Mesothelial cell of epicardium (in vitro differentiated cells): ENCODE results near the gene FADD. TPM values are rescaled to one million over a fixed set of nuclear protein-coding genes. Genes with fewer than 3 reads are reported as not detected.

Experiments used
- DNase-seq, 2 experiments: peaks; one replicate each; pipeline ENCODE4 v3.0.0; 2021; ENCODE audit warnings: low spot score in 2 of 2; ENCODE audit not compliant: unreplicated experiment in 2 of 2
- H3K27ac Mint-ChIP-seq: 2 replicates; pipeline ENCODE4 v1.8.0; 2021; ENCODE audit warnings: mixed read lengths
- H3K27me3 Mint-ChIP-seq: 2 replicates; pipeline ENCODE4 v1.8.0; 2021; ENCODE audit warnings: low read depth, mixed read lengths
- H3K36me3 Mint-ChIP-seq: 2 replicates; pipeline ENCODE4 v1.8.0; 2021; ENCODE audit warnings: mixed read lengths
- H3K4me1 Mint-ChIP-seq: 2 replicates; pipeline ENCODE4 v1.8.0; 2021; ENCODE audit warnings: mixed read lengths
- H3K4me3 Mint-ChIP-seq: 2 replicates; pipeline ENCODE4 v1.8.0; 2021; ENCODE audit warnings: mild to moderate bottlenecking, moderate library complexity, mixed read lengths
- H3K9me3 Mint-ChIP-seq: 2 replicates; pipeline ENCODE4 v1.8.0; 2021; ENCODE audit warnings: mixed read lengths
- total RNA-seq: library from RNA; stranded (reverse); gene quantifications from 3 replicates; pipeline ENCODE4 v1.2.1, GENCODE V29; 2021
- TF ChIP-seq, protein P1 (sequence below): fragments of 200-600 bp; sonication (generic); IDR thresholded peaks from one replicate; pipeline ENCODE4 v1.5.0; 2021; ENCODE audit warnings: antibody characterized with exemption; ENCODE audit not compliant: unreplicated experiment

FADD gene
- total RNA-seq, 1 donor from 2014 or later = 20.9 TPM

DNA sequence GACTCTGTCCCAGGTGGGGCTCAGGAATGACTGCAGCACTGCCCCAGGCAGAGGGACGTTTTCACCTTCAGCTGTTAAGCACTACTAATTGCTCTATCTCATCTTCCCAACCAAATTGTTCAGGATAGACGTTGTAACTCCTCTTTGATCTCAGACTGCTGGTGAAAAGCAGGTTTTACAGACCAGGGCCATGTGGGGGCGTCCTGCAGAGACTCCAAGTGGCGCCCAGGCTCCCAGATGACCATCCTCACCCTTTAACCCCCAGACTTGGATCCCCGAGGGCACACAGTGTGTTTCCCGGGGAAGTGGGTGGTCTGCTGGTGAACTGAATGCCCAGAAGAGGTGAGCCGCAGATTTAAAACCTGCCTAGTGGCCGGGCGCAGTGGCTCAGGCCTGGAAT is 23.9 kb downstream of the FADD start:
- Mint-ChIP-seq H3K4me3 (no peak overlapping the region), H3K27ac (no peak overlapping the region), H3K9me3 (no peaks in the 10 kb centered on the region), H3K4me1 (no peaks in the 10 kb centered on the region), H3K27me3 (peaks cover 15% of the 10 kb centered on the region), H3K36me3 (no peaks in the 10 kb centered on the region)
- TF ChIP-seq, protein P1, sequence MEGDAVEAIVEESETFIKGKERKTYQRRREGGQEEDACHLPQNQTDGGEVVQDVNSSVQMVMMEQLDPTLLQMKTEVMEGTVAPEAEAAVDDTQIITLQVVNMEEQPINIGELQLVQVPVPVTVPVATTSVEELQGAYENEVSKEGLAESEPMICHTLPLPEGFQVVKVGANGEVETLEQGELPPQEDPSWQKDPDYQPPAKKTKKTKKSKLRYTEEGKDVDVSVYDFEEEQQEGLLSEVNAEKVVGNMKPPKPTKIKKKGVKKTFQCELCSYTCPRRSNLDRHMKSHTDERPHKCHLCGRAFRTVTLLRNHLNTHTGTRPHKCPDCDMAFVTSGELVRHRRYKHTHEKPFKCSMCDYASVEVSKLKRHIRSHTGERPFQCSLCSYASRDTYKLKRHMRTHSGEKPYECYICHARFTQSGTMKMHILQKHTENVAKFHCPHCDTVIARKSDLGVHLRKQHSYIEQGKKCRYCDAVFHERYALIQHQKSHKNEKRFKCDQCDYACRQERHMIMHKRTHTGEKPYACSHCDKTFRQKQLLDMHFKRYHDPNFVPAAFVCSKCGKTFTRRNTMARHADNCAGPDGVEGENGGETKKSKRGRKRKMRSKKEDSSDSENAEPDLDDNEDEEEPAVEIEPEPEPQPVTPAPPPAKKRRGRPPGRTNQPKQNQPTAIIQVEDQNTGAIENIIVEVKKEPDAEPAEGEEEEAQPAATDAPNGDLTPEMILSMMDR = no peak
- no peak for DNase-seq

GRCh38 chr11:70229737-70230136 is 26.6 kb downstream of the FADD start:
- H3K4me3 Mint-ChIP-seq = no peak overlapping the region
- H3K27me3 Mint-ChIP-seq = peaks cover 2% of the 10 kb centered on the region
- DNase-seq = no peak
- H3K9me3 Mint-ChIP-seq = no peaks in the 10 kb centered on the region
- no peaks in the 10 kb centered on the region for H3K4me1 Mint-ChIP-seq
- no peak overlapping the region for H3K27ac Mint-ChIP-seq
- no peaks in the 10 kb centered on the region for H3K36me3 Mint-ChIP-seq
- TF ChIP-seq, protein P1 = no peak

DNA sequence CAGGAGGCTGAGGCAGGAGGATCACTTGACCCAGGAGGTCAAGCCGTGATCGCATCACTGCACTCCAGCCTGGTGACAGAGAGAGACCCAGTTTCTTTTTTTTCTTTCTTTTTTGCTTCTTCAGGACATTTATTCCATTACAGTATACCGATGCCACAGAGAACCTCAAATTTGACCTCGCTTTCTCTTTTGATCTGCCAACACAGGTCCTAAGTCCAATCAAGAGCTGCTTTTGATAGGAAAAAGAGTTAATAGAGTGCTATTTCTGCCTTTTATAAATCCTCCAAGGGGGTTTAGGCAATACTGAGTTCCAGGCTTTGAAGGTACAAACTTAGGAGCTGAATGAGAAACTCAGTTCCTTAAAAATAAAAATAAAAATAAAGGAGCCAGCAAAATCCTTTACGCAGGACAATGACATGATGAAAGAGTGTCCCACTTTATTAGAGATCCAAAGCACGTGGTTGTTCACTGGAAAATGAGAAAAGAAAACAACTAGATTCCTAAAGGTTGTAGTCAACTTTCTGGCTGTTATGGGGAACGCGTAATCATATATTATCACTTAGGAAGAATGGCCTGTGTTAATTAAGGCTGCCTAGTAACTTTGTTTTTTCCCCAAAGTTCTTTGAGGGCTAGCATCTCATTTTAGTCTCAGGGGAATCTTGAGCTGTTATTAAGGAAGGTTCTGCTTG is 27.2 kb downstream of the FADD start:
- H3K9me3 Mint-ChIP-seq = no peaks in the 10 kb centered on the region
- no peak overlapping the region for H3K27ac Mint-ChIP-seq
- no peak overlapping the region for H3K4me3 Mint-ChIP-seq
- TF ChIP-seq, protein P1 = no peak
- H3K4me1 Mint-ChIP-seq = no peaks in the 10 kb centered on the region
- no peaks in the 10 kb centered on the region for H3K36me3 Mint-ChIP-seq
- DNase-seq = no peak
- no peaks in the 10 kb centered on the region for H3K27me3 Mint-ChIP-seq

- H3K27me3 Mint-ChIP-seq = no peaks in the 10 kb centered on the region
- TF ChIP-seq, protein P1 = no peak
- no peaks in the 10 kb centered on the region for H3K9me3 Mint-ChIP-seq
- no peak for DNase-seq
- H3K27ac Mint-ChIP-seq = no peak overlapping the region
- no peaks in the 10 kb centered on the region for H3K4me1 Mint-ChIP-seq
- no peak overlapping the region for H3K4me3 Mint-ChIP-seq
- no peaks in the 10 kb centered on the region for H3K36me3 Mint-ChIP-seq
Measured at GRCh38 chr11:70230840-70231710, 28.0 kb downstream of the FADD start.

DNA sequence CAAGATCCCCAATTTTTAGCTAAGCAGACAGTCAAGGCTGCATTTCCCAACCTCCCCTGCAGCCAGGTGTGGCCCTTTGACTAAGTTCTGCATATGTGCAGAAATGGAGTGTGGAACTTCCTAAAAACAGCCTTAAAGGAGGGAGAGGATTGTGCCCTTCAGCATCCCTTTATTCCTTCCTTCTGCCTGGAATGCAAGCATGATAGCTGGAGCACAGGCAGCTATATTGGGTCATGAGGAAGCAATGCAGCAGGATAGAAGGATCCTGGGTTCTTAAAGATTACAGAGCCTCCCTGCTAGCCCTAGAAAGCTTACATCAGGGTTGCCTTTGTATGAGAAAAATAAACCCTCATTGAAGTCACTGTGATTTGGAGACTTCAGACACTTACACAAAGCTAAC is 29.9 kb downstream of the FADD start:
- TF ChIP-seq, protein P1 = no peak
- no peaks in the 10 kb centered on the region for H3K9me3 Mint-ChIP-seq
- H3K4me1 Mint-ChIP-seq = no peaks in the 10 kb centered on the region
- H3K27ac Mint-ChIP-seq = no peak overlapping the region
- no peak overlapping the region for H3K4me3 Mint-ChIP-seq
- no peaks in the 10 kb centered on the region for H3K36me3 Mint-ChIP-seq
- H3K27me3 Mint-ChIP-seq = no peaks in the 10 kb centered on the region
- no peak for DNase-seq
